Sigmoid colon (tissue), 7 donors: ENCODE measurements around the gene HDAC9. TPM values are rescaled to one million over a fixed set of nuclear protein-coding genes. Genes with fewer than 3 reads are reported as not detected.

Source experiments
- DNase-seq: peaks from one replicate; pipeline ENCODE4 v3.0.0-alpha.2; 2019
- H3K27ac ChIP-seq, 4 donors: fragments of 200-600 bp; sonication (generic); one replicate each; pipeline ENCODE4 v1.5.1; 2016 to 2019; ENCODE audit warnings: mild to moderate bottlenecking in 1 of 4
- H3K27me3 ChIP-seq, 3 donors: fragments of 200-600 bp; sonication (generic); one replicate each; pipeline ENCODE4 v1.5.1; 2019; ENCODE audit warnings: mild to moderate bottlenecking in 1 of 3
- H3K36me3 ChIP-seq, 4 donors: fragments of 200-600 bp; sonication (generic); one replicate each; pipeline ENCODE4 v1.5.1; 2016 to 2019
- H3K4me1 ChIP-seq, 4 donors: fragments of 200-600 bp; sonication (generic); one replicate each; pipeline ENCODE4 v1.5.1; 2017 to 2019
- H3K4me3 ChIP-seq, 4 donors: fragments of 200-600 bp; sonication (generic); one replicate each; pipeline ENCODE4 v1.5.1; 2017 to 2019; ENCODE audit warnings: mild to moderate bottlenecking in 2 of 4, moderate library complexity in 1 of 4
- H3K9me3 ChIP-seq, 4 donors: fragments of 200-600 bp in 3 of 4; sonication (generic) in 3 of 4; one replicate each; pipeline versions ENCODE4 v1.5.1 to v1.6.1; 2013 to 2019
- EP300 ChIP-seq, 4 donors: sonication (generic); formaldehyde crosslinking; IDR thresholded peaks; one replicate each; pipeline ENCODE4 v1.6.1; 2017; ENCODE audit warnings: antibody characterized with exemption in 4 of 4
- POLR2A ChIP-seq, 2 donors: fragments of 450-650 bp; IDR thresholded peaks; one replicate each; pipeline ENCODE4 v1.6.1; 2016; ENCODE audit warnings: antibody characterized with exemption in 2 of 2, mild to moderate bottlenecking in 2 of 2, moderate library complexity in 2 of 2
- POLR2AphosphoS5 ChIP-seq, 4 donors: sonication (generic); formaldehyde crosslinking; IDR thresholded peaks; one replicate each; pipeline ENCODE4 v1.6.1; 2017; ENCODE audit warnings: antibody characterized with exemption in 4 of 4
- WGBS, 2 donors: extraction: QIAGEN DNeasy Blood & Tissue Kit; methylation state at CpG; one replicate each; pipeline ENCODE4 v1.1.7; 2013; 5-methylcytosine and 5-hydroxymethylcytosine counted together
- intact Hi-C: fragments of 100-400 bp; cut with DNase I; formaldehyde crosslinking; loops from one replicate; pipeline ENCODE4 v1.15.1; 2023
- polyA plus RNA-seq, 3 donors: library from polyadenylated mRNA; stranded (reverse); fragments of 200-250 nt; gene quantifications; one replicate each; pipeline ENCODE4 v1.2.3, GENCODE V29; 2013
- total RNA-seq, 4 donors: library from RNA; depleted of rRNA; stranded (reverse); fragments of >200 nt; gene quantifications; one replicate each; pipeline ENCODE4 v1.1.0, GENCODE V29; 2016
- TF ChIP-seq, protein P1 (sequence below), 4 experiments: fragments of 450-650 bp in 3 of 4; fragments of 200-600 bp in 1 of 4; IDR thresholded peaks; one replicate each; pipeline ENCODE4 v1.5.1; 2016 to 2019; ENCODE audit warnings: antibody characterized with exemption in 4 of 4, mild to moderate bottlenecking in 3 of 4, moderate library complexity in 2 of 4
- donor health status: healthy with polysubstance abuse.
- donor health status: Bipolar disorder and iron deficiency.
- donor health status: healthy.

Gene HDAC9
- total and polyA plus RNA-seq, 7 donors = 2.4 to 38.2 (median 22.2) TPM

DNA sequence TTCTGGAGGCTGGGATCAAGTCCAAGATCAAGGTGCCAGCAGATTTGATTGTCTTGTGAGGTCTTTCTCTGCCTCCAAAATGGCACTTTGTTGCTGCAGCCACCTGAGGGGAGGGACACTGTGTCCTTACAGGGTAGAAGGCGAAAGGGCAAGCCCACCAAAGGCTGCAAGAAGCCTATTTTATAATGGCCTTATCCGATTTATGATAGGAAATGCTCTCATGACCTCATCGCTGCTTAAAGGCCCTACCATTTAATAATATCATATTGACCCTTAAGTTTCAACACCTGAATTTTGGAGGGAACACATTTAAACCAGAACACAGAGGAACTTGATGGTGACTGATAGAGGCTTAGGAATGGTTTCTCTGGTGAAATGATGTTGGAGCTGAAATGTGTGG, 325.4 kb downstream of the HDAC9 start:
- WGBS, 2 donors = 86 to 93% methylated on average over 3 of the region's 3 CpGs
- intact Hi-C loops = no loop called here
- no peak for TF ChIP-seq POLR2A (IDR thresholded peaks at IDR 0.05)
- no peak for TF ChIP-seq POLR2AphosphoS5 (IDR thresholded peaks at IDR 0.05)
- no peak for TF ChIP-seq EP300 (IDR thresholded peaks at IDR 0.05)
- TF ChIP-seq, protein P1, sequence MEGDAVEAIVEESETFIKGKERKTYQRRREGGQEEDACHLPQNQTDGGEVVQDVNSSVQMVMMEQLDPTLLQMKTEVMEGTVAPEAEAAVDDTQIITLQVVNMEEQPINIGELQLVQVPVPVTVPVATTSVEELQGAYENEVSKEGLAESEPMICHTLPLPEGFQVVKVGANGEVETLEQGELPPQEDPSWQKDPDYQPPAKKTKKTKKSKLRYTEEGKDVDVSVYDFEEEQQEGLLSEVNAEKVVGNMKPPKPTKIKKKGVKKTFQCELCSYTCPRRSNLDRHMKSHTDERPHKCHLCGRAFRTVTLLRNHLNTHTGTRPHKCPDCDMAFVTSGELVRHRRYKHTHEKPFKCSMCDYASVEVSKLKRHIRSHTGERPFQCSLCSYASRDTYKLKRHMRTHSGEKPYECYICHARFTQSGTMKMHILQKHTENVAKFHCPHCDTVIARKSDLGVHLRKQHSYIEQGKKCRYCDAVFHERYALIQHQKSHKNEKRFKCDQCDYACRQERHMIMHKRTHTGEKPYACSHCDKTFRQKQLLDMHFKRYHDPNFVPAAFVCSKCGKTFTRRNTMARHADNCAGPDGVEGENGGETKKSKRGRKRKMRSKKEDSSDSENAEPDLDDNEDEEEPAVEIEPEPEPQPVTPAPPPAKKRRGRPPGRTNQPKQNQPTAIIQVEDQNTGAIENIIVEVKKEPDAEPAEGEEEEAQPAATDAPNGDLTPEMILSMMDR (IDR thresholded peaks at IDR 0.05) = no peak
- DNase-seq = no peak
- H3K36me3 ChIP-seq = no peaks in the 10 kb centered on the region
- no peak overlapping the region for H3K27ac ChIP-seq
- no peaks in the 10 kb centered on the region for H3K9me3 ChIP-seq
- H3K4me3 ChIP-seq = no peak overlapping the region
- H3K27me3 ChIP-seq = no peaks in the 10 kb centered on the region
- H3K4me1 ChIP-seq = no peaks in the 10 kb centered on the region

DNA sequence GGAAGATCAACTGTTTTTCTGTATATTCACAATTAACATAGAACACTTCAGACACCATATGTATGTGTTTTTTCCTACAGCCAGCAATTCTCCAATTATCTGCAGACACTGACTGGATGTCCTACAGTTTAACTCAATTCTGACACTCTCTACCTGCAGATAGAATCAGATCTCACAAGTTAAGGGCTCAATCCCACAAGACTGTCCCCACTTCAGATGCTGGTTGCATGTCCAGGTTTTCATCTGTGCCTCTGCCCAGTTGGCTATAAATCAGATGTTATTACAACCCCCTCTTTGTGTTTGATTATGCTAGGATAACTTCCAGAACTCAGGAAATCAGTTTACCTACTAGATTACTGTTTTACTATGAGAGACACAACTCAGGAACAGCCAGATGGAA, 326.0 kb downstream of the HDAC9 start:
- no peak for DNase-seq
- Histone ChIP-seq H3K36me3 (no peaks in the 10 kb centered on the region), H3K4me3 (no peak overlapping the region), H3K4me1 (no peaks in the 10 kb centered on the region), H3K27me3 (no peaks in the 10 kb centered on the region), H3K9me3 (no peaks in the 10 kb centered on the region), H3K27ac (no peak overlapping the region)
- TF ChIP-seq POLR2AphosphoS5 (IDR thresholded peaks at IDR 0.05) (no peak), EP300 (IDR thresholded peaks at IDR 0.05) (no peak), POLR2A (IDR thresholded peaks at IDR 0.05) (no peak)
- TF ChIP-seq, protein P1 (IDR thresholded peaks at IDR 0.05) = no peak
- intact Hi-C loops = no loop called here

DNA sequence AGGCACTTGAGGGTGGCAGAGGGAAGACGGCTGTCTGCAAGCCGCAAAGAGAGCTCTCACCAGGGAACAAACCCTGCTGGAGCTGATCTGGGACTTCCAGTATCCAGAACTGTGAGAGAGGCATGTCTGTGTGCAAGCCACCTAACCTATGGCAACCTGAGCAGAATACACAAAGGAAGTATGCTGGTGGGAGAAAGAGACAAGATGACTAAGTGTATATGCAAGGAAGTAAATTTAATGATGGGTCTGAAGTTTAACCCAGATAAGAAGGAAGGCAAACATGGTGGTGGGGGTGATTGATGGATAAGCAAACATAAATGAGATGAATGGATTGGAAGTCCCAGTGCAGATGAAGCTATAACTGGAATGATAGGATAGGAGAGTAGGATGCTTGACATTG, 328.6 kb downstream of the HDAC9 start:
- TF ChIP-seq, protein P1 (IDR thresholded peaks at IDR 0.05) = no peak
- TF ChIP-seq EP300 (IDR thresholded peaks at IDR 0.05) (no peak), POLR2A (IDR thresholded peaks at IDR 0.05) (no peak), POLR2AphosphoS5 (IDR thresholded peaks at IDR 0.05) (no peak)
- 75 to 77% methylated on average over 2 of the region's 2 CpGs for WGBS, 2 donors
- Histone ChIP-seq H3K4me1 (peaks cover 0 to 11% (median 6%) of the 10 kb centered on the region in 4 donors), H3K9me3 (no peaks in the 10 kb centered on the region), H3K4me3 (no peak overlapping the region), H3K36me3 (no peaks in the 10 kb centered on the region), H3K27ac (no peak overlapping the region), H3K27me3 (no peaks in the 10 kb centered on the region)
- no peak for DNase-seq
- intact Hi-C loops = no loop called here

DNA sequence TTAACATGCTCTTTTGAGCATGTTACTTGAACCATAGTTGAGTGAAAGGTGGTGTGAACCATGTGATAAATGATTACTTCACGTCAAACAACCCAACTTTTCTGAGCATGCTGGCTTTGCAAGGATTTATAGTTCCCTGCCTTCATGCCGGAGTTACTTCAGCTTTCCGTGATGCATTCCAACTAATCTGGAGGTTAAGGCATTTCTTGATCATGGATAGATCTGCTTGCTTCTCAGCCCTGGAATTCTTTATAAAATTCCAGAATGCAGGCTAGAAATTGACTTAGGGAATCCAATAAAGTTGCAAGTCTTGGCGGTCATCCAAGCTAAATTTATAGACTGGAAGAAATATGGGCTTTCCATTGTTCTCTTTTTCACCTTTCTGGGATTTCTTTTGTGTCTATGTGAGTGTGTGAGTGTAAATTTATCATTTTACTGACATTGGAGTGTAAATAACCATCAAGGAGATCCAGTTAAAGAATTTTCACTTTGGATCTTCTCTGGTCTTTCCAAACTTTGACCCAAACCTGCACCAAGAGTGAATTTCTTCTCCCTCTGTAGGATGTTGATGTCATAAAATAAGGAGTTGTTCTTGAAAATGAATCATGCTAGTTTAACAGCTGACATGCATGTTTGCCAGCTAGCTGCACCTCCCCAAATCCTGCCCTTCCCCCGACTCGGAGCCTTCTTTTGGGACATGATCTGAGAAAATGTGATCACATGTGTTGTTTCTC, 332.9 kb downstream of the HDAC9 start:
- 37 to 78% methylated on average over 6 of the region's 6 CpGs for WGBS, 2 donors
- H3K36me3 ChIP-seq = no peaks in the 10 kb centered on the region
- intact Hi-C loops = no loop called here
- H3K27ac ChIP-seq = no peak overlapping the region
- H3K4me3 ChIP-seq = no peak overlapping the region
- peaks cover 0 to 30% (median 23%) of the 10 kb centered on the region in 4 donors for H3K4me1 ChIP-seq
- no peaks in the 10 kb centered on the region for H3K9me3 ChIP-seq
- TF ChIP-seq, protein P1 (IDR thresholded peaks at IDR 0.05) = no peak
- TF ChIP-seq POLR2A (IDR thresholded peaks at IDR 0.05) (no peak), EP300 (IDR thresholded peaks at IDR 0.05) (no peak), POLR2AphosphoS5 (IDR thresholded peaks at IDR 0.05) (no peak)
- DNase-seq = no peak
- no peaks in the 10 kb centered on the region for H3K27me3 ChIP-seq
